ENCODE results near the gene INVS.

GRCh38 chr9:100120286-100120685 is 21.2 kb downstream of the INVS start:
- no peak for TF ChIP-seq CTCF (IDR thresholded peaks at IDR 0.05)
- TF ChIP-seq USF1 (IDR thresholded peaks at IDR 0.05; ENCODE audit: borderline replicate concordance, low read depth), result no peak
- no peak for TF ChIP-seq RAD21 (IDR thresholded peaks at IDR 0.05; ENCODE audit: low read length)
- no peak for TF ChIP-seq TAF1 (IDR thresholded peaks at IDR 0.05; ENCODE audit: borderline replicate concordance, low read depth, low read length)
- no peak for TF ChIP-seq TEAD4 (IDR thresholded peaks at IDR 0.05; ENCODE audit: borderline replicate concordance, insufficient read depth)
- TF ChIP-seq MEF2A (IDR thresholded peaks at IDR 0.05; ENCODE audit: borderline replicate concordance, low read depth), result no peak

Data from SK-N-SH (cell line).